Thymus (tissue), 11 donors: ENCODE results near the gene DNM1. TPM values are rescaled to one million over a fixed set of nuclear protein-coding genes. Genes with fewer than 3 reads are reported as not detected.

Source experiments
- DNase-seq, 9 donors: peaks; one replicate each; pipeline ENCODE4 v3.0.0-alpha.2; 2013; ENCODE audit warnings: low spot score in 9 of 9, low read depth in 6 of 9, missing footprints in 1 of 9
- H3K27ac ChIP-seq, 2 donors: one replicate each; pipeline ENCODE4 v1.5.1; 2013; ENCODE audit warnings: control low read depth in 1 of 2, low read depth in 1 of 2, low read length in 1 of 2, mild to moderate bottlenecking in 1 of 2, moderate library complexity in 1 of 2
- H3K27me3 ChIP-seq, 2 donors: one replicate each; pipeline ENCODE4 v1.5.1; 2013; ENCODE audit warnings: low read length in 1 of 2; ENCODE audit not compliant: control insufficient read depth in 2 of 2, insufficient read depth in 1 of 2
- H3K36me3 ChIP-seq, 2 donors: one replicate each; pipeline ENCODE4 v1.5.1; 2013; ENCODE audit warnings: low read length in 1 of 2, mild to moderate bottlenecking in 1 of 2, moderate library complexity in 1 of 2; ENCODE audit not compliant: control insufficient read depth in 2 of 2, insufficient read depth in 2 of 2
- H3K4me1 ChIP-seq, 2 donors: one replicate each; pipeline ENCODE4 v1.5.1; 2013; ENCODE audit warnings: low read length in 2 of 2; ENCODE audit not compliant: control insufficient read depth in 2 of 2, insufficient read depth in 2 of 2
- H3K4me3 ChIP-seq, 2 donors: one replicate each; pipeline ENCODE4 v1.5.1; 2013; ENCODE audit warnings: low read length in 2 of 2, control low read depth in 1 of 2, mild to moderate bottlenecking in 1 of 2
- H3K9me3 ChIP-seq, 2 donors: one replicate each; pipeline ENCODE4 v1.5.1; 2013; ENCODE audit warnings: low read length in 1 of 2, mild to moderate bottlenecking in 1 of 2; ENCODE audit not compliant: control insufficient read depth in 2 of 2, insufficient read depth in 1 of 2
- WGBS: extraction: QIAGEN DNeasy Blood & Tissue Kit; methylation state at CpG from one replicate; pipeline ENCODE4 v1.1.7; 2013; 5-methylcytosine and 5-hydroxymethylcytosine counted together
- polyA plus RNA-seq: library from polyadenylated mRNA; stranded (reverse); fragments of 200-250 nt; gene quantifications from one replicate; pipeline ENCODE4 v1.2.3, GENCODE V29; 2013
- total RNA-seq: library from RNA; stranded (reverse); fragments of 120-200 nt; gene quantifications from one replicate; pipeline ENCODE4 v1.2.4, GENCODE V29; 2013
- donor health status: healthy.

DNM1 gene
- total and polyA plus RNA-seq, 2 donors: 0.94 to 4.5 TPM

DNA sequence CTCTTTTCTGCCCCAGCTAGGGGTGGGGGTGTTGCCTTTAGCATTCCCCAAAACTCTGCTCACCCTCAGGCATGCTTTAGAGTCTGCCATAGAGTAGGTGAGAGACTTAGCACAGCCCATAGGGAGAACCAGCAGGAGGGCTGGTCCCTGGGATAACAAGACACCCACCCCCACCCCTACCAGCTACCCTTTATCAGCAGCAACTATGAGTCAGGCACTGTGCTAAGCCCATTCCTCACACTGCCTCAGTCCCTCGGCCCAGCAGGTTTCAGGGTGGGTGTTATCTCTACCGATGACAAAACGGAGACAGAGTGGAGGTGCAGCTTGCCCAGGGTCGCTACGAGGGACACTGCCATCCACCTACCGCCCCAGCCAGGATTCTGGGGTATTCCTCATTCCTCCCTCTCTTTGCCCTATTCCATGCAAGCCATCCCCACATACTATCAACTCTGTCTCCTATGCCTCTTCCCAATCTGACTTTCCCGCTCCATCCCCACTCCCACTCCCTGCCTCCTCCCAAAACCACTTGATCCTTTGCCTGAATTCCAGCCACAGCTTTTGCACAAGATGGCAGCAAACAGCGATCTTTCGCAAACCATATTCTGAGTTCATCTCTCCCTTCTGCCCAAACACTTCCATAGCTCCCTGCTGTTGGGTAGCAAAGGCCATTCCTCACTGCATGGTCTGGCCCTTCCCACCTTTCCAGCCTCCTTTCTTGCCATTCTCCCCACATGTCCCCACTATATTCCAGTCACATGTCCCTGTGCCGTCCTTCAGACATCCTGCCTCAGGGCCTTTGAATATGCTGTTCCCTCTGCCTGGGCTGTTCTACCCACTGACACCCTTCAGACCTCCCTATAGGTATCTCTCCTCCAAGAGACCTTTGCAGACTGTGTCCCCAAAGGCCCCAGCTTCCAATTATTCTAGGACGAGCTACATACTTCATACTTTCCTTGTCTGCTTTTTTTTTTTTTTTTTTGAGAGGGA, 16.9 kb upstream of the DNM1 start:
- peaks cover 6 to 12% of the 10 kb centered on the region in 2 donors for H3K4me1 ChIP-seq
- DNase-seq: no peak
- 98% methylated on average over 11 of the region's 11 CpGs for WGBS

GRCh38 chr9:128187361-128187760, 15.8 kb upstream of the DNM1 start:
- WGBS: 98% methylated on average over 2 of the region's 2 CpGs
- H3K27ac ChIP-seq: no peak overlapping the region
- H3K9me3 ChIP-seq: no peaks in the 10 kb centered on the region
- H3K4me1 ChIP-seq: peaks cover 10 to 21% of the 10 kb centered on the region in 2 donors
- DNase-seq: no peak
- H3K36me3 ChIP-seq: peaks cover 34 to 52% of the 10 kb centered on the region in 2 donors
- H3K4me3 ChIP-seq: no peak overlapping the region
- H3K27me3 ChIP-seq: peaks cover 7 to 9% of the 10 kb centered on the region in 2 donors

More for the DNA sequence above, 16.9 kb upstream of the DNM1 start:
- peaks cover 36 to 57% of the 10 kb centered on the region in 2 donors for H3K36me3 ChIP-seq
- no peaks in the 10 kb centered on the region for H3K27me3 ChIP-seq
- no peak overlapping the region for H3K4me3 ChIP-seq
- H3K9me3 ChIP-seq: no peaks in the 10 kb centered on the region
- no peak overlapping the region for H3K27ac ChIP-seq

DNA sequence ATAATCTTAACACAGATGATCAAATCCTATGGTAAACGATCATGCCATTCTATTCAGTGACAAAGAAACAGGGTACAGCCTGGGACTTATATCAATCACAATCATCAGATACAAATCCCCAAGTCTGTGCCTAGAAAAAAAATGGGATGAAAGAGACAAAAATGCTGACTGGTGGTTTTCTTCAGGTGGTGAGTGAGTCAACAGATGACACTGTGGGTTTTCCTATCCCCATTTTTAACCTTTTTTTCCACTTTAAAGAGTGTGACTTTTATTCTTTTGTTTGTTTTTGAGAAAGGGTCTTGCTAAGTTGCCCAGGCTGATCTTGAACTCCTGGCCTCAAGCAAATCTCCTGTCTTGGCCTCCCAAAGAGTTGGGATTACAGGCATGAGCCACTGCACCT, 15.0 kb upstream of the DNM1 start:
- 97% methylated on average over 1 of the region's 1 CpG for WGBS
- Histone ChIP-seq H3K4me1 (peaks cover 10 to 27% of the 10 kb centered on the region in 2 donors), H3K27me3 (peaks cover 12 to 18% of the 10 kb centered on the region in 2 donors), H3K9me3 (peaks cover 0 to 1% of the 10 kb centered on the region in 2 donors), H3K27ac (no peak overlapping the region), H3K36me3 (peaks cover 25 to 43% of the 10 kb centered on the region in 2 donors), H3K4me3 (no peak overlapping the region)
- no peak for DNase-seq

DNA sequence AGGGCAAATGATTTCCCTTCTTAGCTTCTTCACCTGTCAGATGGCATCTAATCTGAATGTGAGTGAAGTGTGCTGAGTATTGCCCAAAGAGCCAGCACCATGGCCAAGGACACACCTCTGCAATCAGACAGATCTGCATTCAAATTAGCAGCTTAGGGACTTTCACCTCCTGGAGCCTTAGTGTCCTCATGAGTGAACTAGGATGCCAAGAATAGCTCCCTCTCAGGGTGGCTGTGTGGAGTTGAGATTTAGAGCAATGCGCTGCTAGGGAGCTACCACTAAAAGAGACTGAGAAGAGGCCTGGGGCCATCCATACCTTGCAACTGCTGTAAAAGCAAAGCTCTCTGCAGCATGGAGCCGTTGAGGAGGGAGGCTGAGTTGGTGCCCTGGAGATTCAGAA, 13.2 kb upstream of the DNM1 start:
- Histone ChIP-seq H3K27ac (no peak overlapping the region), H3K27me3 (peaks cover 13 to 28% of the 10 kb centered on the region in 2 donors), H3K9me3 (peaks cover 0 to 1% of the 10 kb centered on the region in 2 donors), H3K4me3 (no peak overlapping the region), H3K36me3 (peaks cover 18 to 36% of the 10 kb centered on the region in 2 donors), H3K4me1 (peaks cover 10 to 27% of the 10 kb centered on the region in 2 donors)
- WGBS: 98% methylated on average over 2 of the region's 2 CpGs
- DNase-seq: no peak

GRCh38 chr9:128190516-128191405, 12.4 kb upstream of the DNM1 start:
- Histone ChIP-seq H3K36me3 (peaks cover 11 to 29% of the 10 kb centered on the region in 2 donors), H3K27ac (peak overlapping the region in 1 of 2 donors; percentile 55), H3K4me1 (peaks cover 10 to 27% of the 10 kb centered on the region in 2 donors), H3K27me3 (peaks cover 13 to 28% of the 10 kb centered on the region in 2 donors), H3K4me3 (peak overlapping the region; percentile 66 to 77), H3K9me3 (peaks cover 0 to 1% of the 10 kb centered on the region in 2 donors)
- peak in 4 of 9 donors; percentile 15 to 47 (median 31) for DNase-seq
- WGBS: 25% methylated on average over 32 of the region's 32 CpGs

GRCh38 chr9:128191406-128192046, 11.7 kb upstream of the DNM1 start, which contains the start of gene CIZ1:
Gene CIZ1, minus strand, starts transcription at chr9:128191572. Its CDS starts 715 bp downstream, at chr9:128190857.
- Histone ChIP-seq H3K4me3 (peak within 1 kb of the TSS; percentile 66 to 77), H3K4me1 (peaks cover 10 to 27% of the 10 kb centered on the region in 2 donors), H3K9me3 (peaks cover 0 to 1% of the 10 kb centered on the region in 2 donors), H3K36me3 (peaks cover 4 to 21% of the 10 kb centered on the region in 2 donors), H3K27me3 (peaks cover 13 to 28% of the 10 kb centered on the region in 2 donors), H3K27ac (peak within 1 kb of the TSS in 1 of 2 donors; percentile 55)
- DNase-seq: peak in 7 of 9 donors; percentile 55 to 81 (median 62)
- 1% methylated on average over 71 of the region's 71 CpGs for WGBS

GRCh38 chr9:128192601-128193371, 10.4 kb upstream of the DNM1 start:
- Histone ChIP-seq H3K9me3 (peaks cover 0 to 1% of the 10 kb centered on the region in 2 donors), H3K27me3 (peaks cover 13 to 28% of the 10 kb centered on the region in 2 donors), H3K27ac (no peak overlapping the region), H3K4me1 (peaks cover 10 to 27% of the 10 kb centered on the region in 2 donors), H3K36me3 (peaks cover 4 to 15% of the 10 kb centered on the region in 2 donors), H3K4me3 (peak overlapping the region in 1 of 2 donors; percentile 13)
- peak in 1 of 9 donors; percentile 62 for DNase-seq
- WGBS: 32% methylated on average over 56 of the region's 56 CpGs
